D721Med (cell line): ENCODE data around the gene TUBGCP4.
"Not testable (repeated sequence)": the region's sequence is repeated elsewhere in the genome, so short reads cannot be mapped to it uniquely, and the experiment has no call there.

Experiments used
- DNase-seq: peaks from one replicate; pipeline ENCODE4 v3.0.0; 2011; ENCODE audit warnings: low spot score; ENCODE audit not compliant: insufficient read length
- FAIRE-seq: peaks from 2 replicates; lab custom pipeline; 2011; peaks lifted over from hg19 to GRCh38; lab: Jason Lieb, UNC
- TF ChIP-seq, protein P1 (sequence below): IDR thresholded peaks from 2 replicates; pipeline ENCODE4 v1.5.1; 2012; ENCODE audit warnings: mild to moderate bottlenecking, control low read depth; ENCODE audit not compliant: insufficient read depth; ENCODE audit errors: missing control alignments

TUBGCP4 gene

DNA sequence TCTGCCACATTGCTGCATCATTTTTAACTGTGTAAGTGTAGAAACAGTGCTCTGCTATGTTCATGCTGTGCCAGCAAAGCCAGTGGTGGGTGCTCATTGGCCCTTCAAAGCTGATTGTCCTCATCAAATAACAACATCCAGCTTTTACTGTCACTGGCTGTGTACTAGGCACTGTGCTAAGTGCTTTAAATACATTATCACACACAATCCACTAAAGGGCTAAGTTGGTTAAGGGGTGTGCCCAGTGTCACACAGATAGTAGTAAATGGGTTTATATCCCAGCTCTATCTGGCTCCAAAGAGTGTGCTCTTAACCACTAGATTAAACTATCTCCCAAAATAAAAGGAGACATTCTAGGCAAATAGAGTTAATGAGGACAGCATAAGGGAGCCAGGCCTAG lies 7.7 kb downstream of the TUBGCP4 start:
- FAIRE-seq (no peak), DNase-seq (no peak)
- TF ChIP-seq, protein P1, sequence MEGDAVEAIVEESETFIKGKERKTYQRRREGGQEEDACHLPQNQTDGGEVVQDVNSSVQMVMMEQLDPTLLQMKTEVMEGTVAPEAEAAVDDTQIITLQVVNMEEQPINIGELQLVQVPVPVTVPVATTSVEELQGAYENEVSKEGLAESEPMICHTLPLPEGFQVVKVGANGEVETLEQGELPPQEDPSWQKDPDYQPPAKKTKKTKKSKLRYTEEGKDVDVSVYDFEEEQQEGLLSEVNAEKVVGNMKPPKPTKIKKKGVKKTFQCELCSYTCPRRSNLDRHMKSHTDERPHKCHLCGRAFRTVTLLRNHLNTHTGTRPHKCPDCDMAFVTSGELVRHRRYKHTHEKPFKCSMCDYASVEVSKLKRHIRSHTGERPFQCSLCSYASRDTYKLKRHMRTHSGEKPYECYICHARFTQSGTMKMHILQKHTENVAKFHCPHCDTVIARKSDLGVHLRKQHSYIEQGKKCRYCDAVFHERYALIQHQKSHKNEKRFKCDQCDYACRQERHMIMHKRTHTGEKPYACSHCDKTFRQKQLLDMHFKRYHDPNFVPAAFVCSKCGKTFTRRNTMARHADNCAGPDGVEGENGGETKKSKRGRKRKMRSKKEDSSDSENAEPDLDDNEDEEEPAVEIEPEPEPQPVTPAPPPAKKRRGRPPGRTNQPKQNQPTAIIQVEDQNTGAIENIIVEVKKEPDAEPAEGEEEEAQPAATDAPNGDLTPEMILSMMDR = no peak

DNA sequence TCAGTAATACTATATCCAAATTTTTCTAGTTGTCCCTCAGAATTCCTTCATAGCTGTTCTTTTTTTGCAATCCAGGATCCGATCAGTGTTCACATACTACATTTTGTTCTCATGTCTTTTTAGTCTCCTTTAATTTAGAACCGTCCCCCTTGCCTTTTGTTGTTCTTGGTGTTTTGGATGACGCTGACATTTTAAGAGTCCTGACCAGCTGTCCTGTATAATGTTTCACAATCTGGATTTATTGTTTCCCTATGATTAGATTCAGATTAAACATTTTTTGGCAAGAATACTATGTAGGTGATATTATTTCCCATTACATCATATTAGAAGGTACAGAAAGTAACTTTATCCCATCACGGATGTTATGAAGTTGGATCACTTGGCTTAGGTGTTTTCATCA lies 11.4 kb downstream of the TUBGCP4 start:
- no peak for FAIRE-seq
- TF ChIP-seq, protein P1 = no peak
- no peak for DNase-seq

DNA sequence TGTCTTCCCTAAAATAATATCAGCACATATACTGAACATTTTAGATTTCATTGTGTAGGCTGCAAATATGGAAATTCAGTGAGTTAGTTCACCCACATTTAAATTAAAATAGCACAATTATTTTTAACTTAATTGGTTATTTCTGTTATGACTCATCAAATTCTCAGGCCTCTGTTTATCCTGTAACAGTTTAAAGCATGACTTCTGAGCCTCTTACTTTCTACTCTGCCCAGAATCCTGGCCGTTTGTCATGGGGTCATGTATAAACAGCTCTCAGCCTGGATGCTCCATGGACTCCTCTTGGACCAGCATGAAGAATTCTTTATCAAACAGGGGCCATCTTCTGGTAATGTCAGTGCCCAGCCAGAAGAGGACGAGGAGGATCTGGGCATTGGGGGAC lies 12.2 kb downstream of the TUBGCP4 start:
- TF ChIP-seq, protein P1 = no peak
- FAIRE-seq (no peak), DNase-seq (no peak)

DNA sequence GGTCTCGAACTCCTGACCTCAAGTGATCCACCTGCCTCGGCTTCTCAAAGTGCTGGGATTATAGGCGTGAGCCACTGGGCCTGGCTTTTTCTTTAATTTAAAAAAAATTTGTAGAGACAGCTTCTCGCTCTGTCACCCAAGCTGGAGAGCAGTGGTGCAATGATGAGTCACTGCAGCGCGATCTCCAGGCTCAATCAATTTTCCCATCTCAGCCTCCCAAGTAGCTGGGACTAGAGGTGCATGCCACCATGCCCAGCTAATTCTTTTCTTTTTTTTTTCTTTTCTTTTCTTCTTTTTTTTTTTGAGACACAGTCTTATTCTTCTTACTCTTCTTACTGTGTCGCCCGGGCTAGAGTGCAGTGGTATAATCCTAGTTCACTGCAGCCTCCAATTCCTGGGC lies 19.8 kb downstream of the TUBGCP4 start:
- DNase-seq (no peak), FAIRE-seq (no peak)
- TF ChIP-seq, protein P1 = no peak

DNA sequence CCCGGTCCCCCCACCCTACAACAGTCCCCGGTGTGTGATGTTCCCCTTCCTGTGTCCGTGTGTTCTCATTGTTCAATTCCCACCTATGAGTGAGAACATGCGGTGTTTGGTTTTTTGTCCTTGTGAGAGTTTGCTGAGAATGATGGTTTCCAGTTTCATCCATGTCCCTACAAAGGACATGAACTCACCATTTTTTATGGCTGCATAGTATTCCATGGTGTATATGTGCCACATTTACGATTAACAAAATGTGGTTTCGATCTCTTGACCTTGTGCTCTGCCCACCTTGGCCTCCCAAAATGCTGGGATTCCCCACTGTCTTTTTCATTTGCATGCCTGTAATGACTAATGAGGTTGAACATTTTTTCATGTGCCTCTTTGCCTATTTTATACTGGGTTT lies 22.7 kb downstream of the TUBGCP4 start:
- not testable (repeated sequence) for FAIRE-seq, DNase-seq

DNA sequence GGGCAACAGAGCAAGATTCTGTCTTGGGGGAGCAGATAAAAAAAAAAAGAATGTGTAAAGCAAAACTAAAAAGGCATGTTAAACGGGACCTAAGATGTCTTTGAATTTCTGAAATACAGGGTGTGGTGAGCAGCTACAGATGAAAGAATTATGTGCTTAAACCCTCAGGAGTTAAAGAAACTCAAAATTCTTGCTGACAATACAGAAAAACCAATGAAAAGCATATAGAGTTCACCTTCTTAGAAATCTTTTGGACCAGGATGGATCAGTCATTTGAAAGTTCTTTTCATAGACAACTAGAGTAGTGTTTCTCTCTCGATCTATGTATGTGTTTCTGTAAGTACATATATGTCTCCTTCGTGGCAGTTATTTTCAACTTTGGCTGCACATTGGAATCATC lies 31.4 kb downstream of the TUBGCP4 start:
- TF ChIP-seq, protein P1 = no peak
- no peak for DNase-seq
- FAIRE-seq = no peak

DNA sequence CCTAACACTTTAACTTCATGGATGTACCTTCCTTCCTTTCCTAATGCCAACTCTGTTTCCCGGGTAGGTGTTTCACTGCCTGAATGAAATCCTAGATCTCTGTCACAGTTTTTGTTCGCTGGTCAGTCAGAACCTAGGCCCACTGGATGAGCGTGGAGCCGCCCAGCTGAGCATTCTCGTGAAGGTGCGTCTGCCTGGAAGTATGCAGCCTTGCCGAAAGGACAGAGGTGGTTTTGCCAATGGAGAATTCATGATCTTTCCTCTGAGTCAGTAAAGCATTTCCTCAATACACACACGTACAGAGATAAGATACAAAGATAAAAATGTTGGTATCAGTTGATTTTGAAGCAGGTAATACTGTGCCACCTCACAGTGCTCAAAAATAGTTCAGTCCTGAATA lies 32.7 kb downstream of the TUBGCP4 start:
- TF ChIP-seq, protein P1 = no peak
- FAIRE-seq (no peak), DNase-seq (no peak)

DNA sequence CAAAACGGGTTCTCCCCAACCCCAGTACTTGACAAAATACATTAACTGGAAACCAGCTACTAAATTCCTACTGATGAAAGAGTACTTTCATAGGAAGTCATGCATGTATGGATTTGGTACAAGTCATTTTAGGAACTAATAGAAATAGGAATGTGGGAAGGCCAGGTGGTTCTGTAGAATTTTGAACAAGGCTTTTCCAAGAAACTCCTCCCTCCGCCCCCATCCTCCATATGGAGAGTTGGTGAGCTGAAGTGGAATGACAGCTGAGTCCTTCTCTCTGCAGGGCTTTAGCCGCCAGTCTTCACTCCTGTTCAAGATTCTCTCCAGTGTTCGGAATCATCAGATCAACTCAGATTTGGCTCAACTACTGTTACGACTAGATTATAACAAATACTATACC lies 33.2 kb downstream of the TUBGCP4 start:
- no peak for DNase-seq
- FAIRE-seq = no peak
- TF ChIP-seq, protein P1 = no peak
